HUDEP-2 (cell line): ENCODE data around the gene TP73.

Experiments
- DNase-seq, 76 experiments: peaks; one replicate each; lab custom pipeline; 2025; ENCODE audit not compliant: unreplicated experiment in 76 of 76; lab: John Stamatoyannopoulos, UW

The TP73 gene

GRCh38 chr1:3681898-3682806 is 29.8 kb downstream of the TP73 start:
- DNase-seq = no peak

GRCh38 chr1:3683197-3683596 is 30.9 kb downstream of the TP73 start:
- no peak for DNase-seq

GRCh38 chr1:3683992-3684391 is 31.7 kb downstream of the TP73 start:
- peak in 2 of 76 experiments; percentile 12 to 15 for DNase-seq

- no peak for DNase-seq
Measured at GRCh38 chr1:3685222-3685621, 32.9 kb downstream of the TP73 start.

- DNase-seq = no peak
Measured at GRCh38 chr1:3685906-3686305, 33.6 kb downstream of the TP73 start.

GRCh38 chr1:3687504-3687903 is 35.2 kb downstream of the TP73 start:
- no peak for DNase-seq

GRCh38 chr1:3688356-3689137 is 36.2 kb downstream of the TP73 start:
- no peak for DNase-seq

GRCh38 chr1:3689138-3689750 is 36.9 kb downstream of the TP73 start:
- no peak for DNase-seq

GRCh38 chr1:3690282-3691065 is 38.2 kb downstream of the TP73 start:
- DNase-seq = no peak

- DNase-seq = no peak
Measured at GRCh38 chr1:3691421-3692204, 39.3 kb downstream of the TP73 start.

GRCh38 chr1:3692598-3692997 is 40.3 kb downstream of the TP73 start:
- no peak for DNase-seq

- DNase-seq = no peak
Measured at GRCh38 chr1:3693321-3693720, 41.0 kb downstream of the TP73 start.

- peak in 33 of 76 experiments; percentile 5 to 48 (median 21) for DNase-seq
Measured at GRCh38 chr1:3695326-3696217, 43.3 kb downstream of the TP73 start.

- no peak for DNase-seq
Measured at GRCh38 chr1:3696689-3697088, 44.4 kb downstream of the TP73 start.

GRCh38 chr1:3697104-3697503 is 44.8 kb downstream of the TP73 start:
- DNase-seq = no peak

GRCh38 chr1:3697810-3698209 is 45.5 kb downstream of the TP73 start:
- DNase-seq = peak in 1 of 76 experiments; percentile 35

- DNase-seq = no peak
Measured at GRCh38 chr1:3698660-3699408, 46.5 kb downstream of the TP73 start.

- no peak for DNase-seq
Measured at GRCh38 chr1:3699596-3699995, 47.3 kb downstream of the TP73 start.
